Ammon's horn (tissue), 1 donor: ENCODE data around the gene NFATC3.

Experiments
- DNase-seq: peaks from one replicate; pipeline ENCODE4 v3.0.0-alpha.2; 2016; ENCODE audit warnings: low spot score

NFATC3 gene

DNA sequence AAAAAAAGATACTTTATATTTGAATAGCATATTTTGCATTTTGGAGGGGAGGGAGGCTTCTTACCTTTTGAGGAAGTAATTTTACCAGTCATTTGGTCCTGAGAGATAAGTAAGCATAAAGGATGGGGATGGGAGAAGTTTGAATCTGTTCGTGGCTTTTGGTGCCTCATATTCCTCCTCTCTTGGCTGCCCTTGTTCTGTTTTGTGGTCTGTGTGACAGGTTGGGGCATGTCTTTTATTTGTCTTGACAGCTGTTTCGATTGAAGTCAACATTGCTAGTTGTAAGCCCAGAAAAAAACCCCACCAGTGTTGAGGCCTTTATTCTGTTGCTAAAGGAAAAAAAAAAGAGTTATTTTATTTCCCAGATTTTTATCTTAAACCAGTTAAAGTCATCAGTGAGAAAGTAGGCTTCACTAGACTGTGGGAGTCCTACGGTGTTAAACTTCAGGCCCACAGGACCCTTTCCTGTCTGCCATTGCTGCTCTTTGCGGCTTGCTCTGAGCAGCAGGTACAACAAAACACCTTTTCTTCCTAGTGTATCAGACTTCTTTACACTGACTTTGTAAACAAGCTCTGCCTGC lies 190.5 kb downstream of the NFATC3 start:
- no peak for DNase-seq

DNA sequence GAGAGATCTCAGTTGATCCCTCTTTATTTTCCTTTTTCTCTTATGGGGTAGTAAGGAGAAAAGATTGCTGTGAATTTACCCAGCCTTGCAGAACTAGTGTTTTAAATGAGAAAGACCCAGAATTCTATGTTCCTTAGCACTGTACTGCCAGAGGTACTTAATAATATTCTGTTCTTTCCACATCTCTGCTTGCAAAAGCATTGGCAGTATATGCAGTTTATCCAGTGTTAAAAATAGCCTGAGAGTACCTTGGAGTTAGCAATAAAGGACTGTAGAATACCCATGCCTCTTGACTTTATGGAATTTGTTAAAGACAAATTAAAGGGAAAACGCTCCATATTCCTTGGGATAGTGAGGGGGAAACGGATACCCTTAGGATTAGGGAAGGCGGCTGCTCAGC lies 191.1 kb downstream of the NFATC3 start:
- no peak for DNase-seq
